Mesothelial cell of epicardium (in vitro differentiated cells): ENCODE data around the gene PRUNE2. TPM values are rescaled to one million over a fixed set of nuclear protein-coding genes. Genes with fewer than 3 reads are reported as not detected.

Source experiments
- DNase-seq, 2 experiments: peaks; one replicate each; pipeline ENCODE4 v3.0.0; 2021; ENCODE audit warnings: low spot score in 2 of 2; ENCODE audit not compliant: unreplicated experiment in 2 of 2
- H3K27ac Mint-ChIP-seq: 2 replicates; pipeline ENCODE4 v1.8.0; 2021; ENCODE audit warnings: mixed read lengths
- H3K27me3 Mint-ChIP-seq: 2 replicates; pipeline ENCODE4 v1.8.0; 2021; ENCODE audit warnings: low read depth, mixed read lengths
- H3K36me3 Mint-ChIP-seq: 2 replicates; pipeline ENCODE4 v1.8.0; 2021; ENCODE audit warnings: mixed read lengths
- H3K4me1 Mint-ChIP-seq: 2 replicates; pipeline ENCODE4 v1.8.0; 2021; ENCODE audit warnings: mixed read lengths
- H3K4me3 Mint-ChIP-seq: 2 replicates; pipeline ENCODE4 v1.8.0; 2021; ENCODE audit warnings: mild to moderate bottlenecking, moderate library complexity, mixed read lengths
- H3K9me3 Mint-ChIP-seq: 2 replicates; pipeline ENCODE4 v1.8.0; 2021; ENCODE audit warnings: mixed read lengths
- total RNA-seq: library from RNA; stranded (reverse); gene quantifications from 3 replicates; pipeline ENCODE4 v1.2.1, GENCODE V29; 2021
- TF ChIP-seq, protein P1 (sequence below): fragments of 200-600 bp; sonication (generic); IDR thresholded peaks from one replicate; pipeline ENCODE4 v1.5.0; 2021; ENCODE audit warnings: antibody characterized with exemption; ENCODE audit not compliant: unreplicated experiment

The PRUNE2 gene
- total RNA-seq, 1 donor from 2014 or later, result 3.4 TPM

DNA sequence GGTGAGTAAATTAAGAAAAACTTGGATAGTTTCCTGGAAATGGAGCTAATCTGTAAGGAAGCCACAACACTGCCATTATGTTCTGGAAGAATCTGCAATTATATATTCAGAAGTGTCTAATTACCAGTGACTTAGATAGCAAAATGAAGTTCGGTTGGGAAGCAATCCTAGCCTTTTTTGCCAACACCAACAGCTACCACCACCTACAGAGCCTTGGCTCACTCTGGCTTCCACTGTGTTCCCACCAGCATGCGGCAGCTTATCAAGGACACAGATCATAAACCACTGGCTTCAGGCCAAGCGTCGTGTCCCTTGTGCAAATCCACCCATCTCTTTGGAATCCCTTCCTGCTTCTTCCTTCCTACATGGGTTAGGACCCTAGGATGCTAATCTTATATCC is 259.7 kb downstream of the PRUNE2 start:
- H3K9me3 Mint-ChIP-seq, result no peaks in the 10 kb centered on the region
- TF ChIP-seq, protein P1, sequence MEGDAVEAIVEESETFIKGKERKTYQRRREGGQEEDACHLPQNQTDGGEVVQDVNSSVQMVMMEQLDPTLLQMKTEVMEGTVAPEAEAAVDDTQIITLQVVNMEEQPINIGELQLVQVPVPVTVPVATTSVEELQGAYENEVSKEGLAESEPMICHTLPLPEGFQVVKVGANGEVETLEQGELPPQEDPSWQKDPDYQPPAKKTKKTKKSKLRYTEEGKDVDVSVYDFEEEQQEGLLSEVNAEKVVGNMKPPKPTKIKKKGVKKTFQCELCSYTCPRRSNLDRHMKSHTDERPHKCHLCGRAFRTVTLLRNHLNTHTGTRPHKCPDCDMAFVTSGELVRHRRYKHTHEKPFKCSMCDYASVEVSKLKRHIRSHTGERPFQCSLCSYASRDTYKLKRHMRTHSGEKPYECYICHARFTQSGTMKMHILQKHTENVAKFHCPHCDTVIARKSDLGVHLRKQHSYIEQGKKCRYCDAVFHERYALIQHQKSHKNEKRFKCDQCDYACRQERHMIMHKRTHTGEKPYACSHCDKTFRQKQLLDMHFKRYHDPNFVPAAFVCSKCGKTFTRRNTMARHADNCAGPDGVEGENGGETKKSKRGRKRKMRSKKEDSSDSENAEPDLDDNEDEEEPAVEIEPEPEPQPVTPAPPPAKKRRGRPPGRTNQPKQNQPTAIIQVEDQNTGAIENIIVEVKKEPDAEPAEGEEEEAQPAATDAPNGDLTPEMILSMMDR, result no peak
- H3K4me3 Mint-ChIP-seq, result no peak overlapping the region
- no peak overlapping the region for H3K27ac Mint-ChIP-seq
- H3K36me3 Mint-ChIP-seq, result no peaks in the 10 kb centered on the region
- peaks cover 22% of the 10 kb centered on the region for H3K4me1 Mint-ChIP-seq
- no peaks in the 10 kb centered on the region for H3K27me3 Mint-ChIP-seq
- no peak for DNase-seq

DNA sequence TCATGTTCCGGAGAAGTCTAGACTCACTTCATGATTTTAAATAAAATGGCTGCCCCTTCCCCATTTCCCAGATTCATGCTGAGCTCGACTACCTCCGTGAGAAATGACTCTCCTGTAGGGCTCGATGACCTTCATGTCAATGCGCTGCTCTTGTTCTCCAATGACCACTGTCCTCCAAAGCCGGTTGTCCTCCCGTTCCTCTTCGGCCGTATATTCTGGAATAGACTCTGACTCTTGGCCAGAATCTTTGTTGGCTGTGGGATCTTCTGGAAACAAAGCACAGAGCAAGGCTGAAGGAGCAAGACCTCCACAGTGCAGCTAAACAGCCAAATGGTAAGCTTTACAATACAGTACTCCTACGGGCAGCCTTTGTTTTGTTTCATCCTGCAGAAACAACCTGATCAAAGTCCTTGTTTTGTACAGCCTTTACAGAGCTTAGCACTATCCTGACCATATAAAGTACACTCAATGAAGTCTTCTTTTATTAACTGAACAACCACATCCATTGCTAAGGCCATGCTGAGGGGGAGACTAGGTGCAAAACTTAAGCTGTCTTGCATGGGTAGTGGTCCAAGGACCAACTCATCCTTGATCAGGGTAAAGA is 261.2 kb downstream of the PRUNE2 start:
- TF ChIP-seq, protein P1, result no peak
- H3K27ac Mint-ChIP-seq, result no peak overlapping the region
- no peak for DNase-seq
- H3K9me3 Mint-ChIP-seq, result no peaks in the 10 kb centered on the region
- H3K27me3 Mint-ChIP-seq, result no peaks in the 10 kb centered on the region
- no peak overlapping the region for H3K4me3 Mint-ChIP-seq
- H3K4me1 Mint-ChIP-seq, result peaks cover 14% of the 10 kb centered on the region
- H3K36me3 Mint-ChIP-seq, result no peaks in the 10 kb centered on the region

DNA sequence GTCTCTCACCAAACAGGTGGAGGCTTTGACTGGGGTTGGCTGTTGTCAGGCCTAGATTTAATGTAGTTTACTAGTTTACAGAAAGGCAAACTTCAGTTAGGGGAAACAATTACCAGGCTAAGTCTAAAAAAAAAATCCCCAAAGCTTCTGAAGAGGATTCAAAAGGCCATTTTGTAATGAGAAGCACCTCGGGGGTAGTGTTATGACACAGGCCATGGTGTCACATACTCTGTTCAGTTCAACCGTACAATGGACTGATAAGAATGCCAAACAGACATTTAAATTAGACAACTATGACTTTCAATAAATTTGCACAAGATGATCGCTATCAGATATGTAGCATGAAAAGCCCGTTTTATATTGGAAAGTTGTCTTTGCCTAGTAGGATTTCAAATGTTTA is 261.7 kb downstream of the PRUNE2 start:
- Mint-ChIP-seq H3K4me3 (no peak overlapping the region), H3K9me3 (no peaks in the 10 kb centered on the region), H3K27ac (no peak overlapping the region), H3K36me3 (no peaks in the 10 kb centered on the region), H3K27me3 (no peaks in the 10 kb centered on the region), H3K4me1 (peaks cover 14% of the 10 kb centered on the region)
- no peak for DNase-seq
- TF ChIP-seq, protein P1, result no peak

DNA sequence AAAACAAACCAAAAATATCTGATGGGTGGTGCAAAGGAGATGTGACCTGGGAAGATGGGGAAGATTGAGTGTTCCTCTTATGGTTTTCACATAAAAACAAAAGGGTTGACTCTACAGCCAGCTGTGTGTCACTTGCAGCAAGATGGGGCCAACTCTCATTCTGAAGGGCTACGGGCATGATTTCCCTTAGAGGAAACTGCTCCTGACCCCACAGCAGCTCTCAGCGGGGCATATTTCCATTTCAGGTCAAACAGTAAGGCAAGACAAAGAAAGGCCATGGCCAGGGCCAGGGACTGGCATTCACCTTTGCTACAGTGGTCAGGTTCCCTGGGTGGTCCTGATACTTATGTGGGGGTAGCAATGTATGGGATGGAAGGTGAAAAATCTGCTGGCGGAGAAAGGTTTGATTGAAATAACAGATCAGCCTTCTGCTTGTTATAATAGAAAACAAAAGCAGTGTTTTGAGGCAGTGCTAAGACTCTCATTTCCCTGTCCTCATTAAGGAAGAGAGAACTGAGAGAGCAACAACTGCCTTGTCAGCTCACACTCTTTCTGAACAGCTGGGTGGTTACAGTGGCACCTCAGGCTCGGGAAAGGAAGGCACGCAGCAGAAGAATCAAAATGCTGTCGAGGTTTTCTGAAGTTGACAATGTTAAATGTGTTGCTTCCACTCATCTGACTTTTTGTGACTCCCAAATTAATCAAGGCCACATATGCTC is 262.4 kb downstream of the PRUNE2 start:
- H3K36me3 Mint-ChIP-seq, result no peaks in the 10 kb centered on the region
- H3K27ac Mint-ChIP-seq, result no peak overlapping the region
- no peak for DNase-seq
- H3K9me3 Mint-ChIP-seq, result no peaks in the 10 kb centered on the region
- H3K4me3 Mint-ChIP-seq, result no peak overlapping the region
- peaks cover 14% of the 10 kb centered on the region for H3K4me1 Mint-ChIP-seq
- TF ChIP-seq, protein P1, result no peak
- no peaks in the 10 kb centered on the region for H3K27me3 Mint-ChIP-seq

DNA sequence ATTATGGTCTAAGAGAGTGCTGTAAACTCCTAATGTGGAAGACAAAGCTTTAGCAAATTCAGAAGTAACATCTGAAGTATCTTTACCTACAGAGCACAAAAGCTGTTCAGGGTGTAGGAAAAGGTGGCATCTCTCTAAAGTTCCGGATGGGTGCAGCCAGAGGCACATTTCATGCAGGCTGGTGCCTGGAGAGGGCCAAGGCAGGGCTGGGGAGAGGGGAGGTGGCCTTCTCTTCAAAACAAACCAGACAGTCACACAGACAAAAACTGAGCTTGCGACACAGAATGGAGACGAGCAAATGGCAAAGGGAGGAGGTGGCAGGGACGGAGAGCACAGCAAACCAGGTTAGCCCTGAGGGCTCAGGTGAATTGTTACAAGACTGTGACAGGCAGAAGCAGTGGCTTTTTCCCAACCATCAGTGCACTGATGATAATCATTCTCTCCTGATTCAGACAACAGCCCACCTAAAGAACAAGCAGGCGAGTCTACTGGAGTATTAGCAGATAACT is 263.2 kb downstream of the PRUNE2 start:
- no peaks in the 10 kb centered on the region for H3K9me3 Mint-ChIP-seq
- H3K27ac Mint-ChIP-seq, result no peak overlapping the region
- no peaks in the 10 kb centered on the region for H3K36me3 Mint-ChIP-seq
- H3K4me1 Mint-ChIP-seq, result peaks cover 20% of the 10 kb centered on the region
- TF ChIP-seq, protein P1, result no peak
- H3K4me3 Mint-ChIP-seq, result no peak overlapping the region
- DNase-seq, result no peak
- H3K27me3 Mint-ChIP-seq, result no peaks in the 10 kb centered on the region
